Natural killer cell (primary cell): Measurements from ENCODE around the gene FAF2. TPM values are rescaled to one million over a fixed set of nuclear protein-coding genes. Genes with fewer than 3 reads are reported as not detected.

ENCODE experiments used
- ATAC-seq, 3 donors: fragments of 150-1000 bp in 2 of 3; fragments of 200-7000 bp in 1 of 3; cut with Tn5 transposase; 1 replicate in 1 of 3; 2 replicates in 2 of 3; pipeline ENCODE4 v1.10.0; 2021; ENCODE audit warnings: mild to moderate bottlenecking in 2 of 3, moderate library complexity in 2 of 3
- DNase-seq, 2 donors: peaks; one replicate each; pipeline versions ENCODE4 v3.0.0 to v3.0.0-alpha.2; 2013 to 2021; ENCODE audit warnings: mixed read lengths in 1 of 2
- H3K27ac ChIP-seq: one replicate; pipeline ENCODE4 v1.5.1; 2013; ENCODE audit warnings: mild to moderate bottlenecking, low read length
- H3K27me3 ChIP-seq: one replicate; pipeline ENCODE4 v1.6.1; 2013; ENCODE audit warnings: low read length; ENCODE audit not compliant: control insufficient read depth, insufficient read depth
- H3K36me3 ChIP-seq: one replicate; pipeline ENCODE4 v1.6.1; 2013; ENCODE audit warnings: low read length; ENCODE audit not compliant: control insufficient read depth, insufficient read depth
- H3K4me1 ChIP-seq: one replicate; pipeline ENCODE4 v1.6.1; 2013; ENCODE audit warnings: low read length; ENCODE audit not compliant: control insufficient read depth, insufficient read depth
- H3K4me3 ChIP-seq: one replicate; pipeline ENCODE4 v1.5.1; 2013; ENCODE audit warnings: low read length
- H3K9me3 ChIP-seq: one replicate; pipeline ENCODE4 v1.6.1; 2013; ENCODE audit warnings: low read length; ENCODE audit not compliant: control insufficient read depth, insufficient read depth
- H3K27ac Mint-ChIP-seq, 2 donors: one replicate each; pipeline ENCODE4 v1.8.0; 2022; ENCODE audit warnings: mild to moderate bottlenecking in 2 of 2, mixed read lengths in 2 of 2, moderate library complexity in 1 of 2
- H3K27me3 Mint-ChIP-seq, 2 donors: one replicate each; pipeline ENCODE4 v1.8.0; 2022; ENCODE audit warnings: low read depth in 2 of 2, mixed read lengths in 2 of 2
- H3K36me3 Mint-ChIP-seq: one replicate; pipeline ENCODE4 v1.8.0; 2022; ENCODE audit warnings: mixed read lengths
- H3K4me1 Mint-ChIP-seq, 2 donors: one replicate each; pipeline ENCODE4 v1.8.0; 2022; ENCODE audit warnings: mixed read lengths in 2 of 2
- H3K4me3 Mint-ChIP-seq: one replicate; pipeline ENCODE4 v1.8.0; 2022; ENCODE audit warnings: mild to moderate bottlenecking, moderate library complexity, mixed read lengths
- H3K9me3 Mint-ChIP-seq, 2 donors: one replicate each; pipeline ENCODE4 v1.8.0; 2022; ENCODE audit warnings: mixed read lengths in 2 of 2
- WGBS: methylation state at CpG from one replicate; pipeline ENCODE4 v1.1.7; 2013; ENCODE audit warnings: missing lambda C conversion rate; ENCODE audit not compliant: insufficient coverage; 5-methylcytosine and 5-hydroxymethylcytosine counted together
- intact Hi-C: fragments of 100-400 bp; cut with micrococcal nuclease; formaldehyde crosslinking; loops from one replicate; pipeline ENCODE4 v1.14.2; 2022
- total RNA-seq, 4 donors: library from RNA; stranded (reverse); fragments of 120-200 nt in 1 of 4; gene quantifications; one replicate each; pipeline versions ENCODE4 v1.2.3 to v1.2.4, GENCODE V29; 2013 to 2022
- TF ChIP-seq, protein P1 (sequence below): fragments of 200-600 bp; IDR thresholded peaks from one replicate; pipeline ENCODE4 v1.8.0; 2022; ENCODE audit warnings: antibody characterized with exemption

Gene FAF2
- 10 to 100 TPM; 32.1 to 32.5 (median 32.1) TPM for total RNA-seq
- total RNA-seq (2013) = 30.8 TPM

GRCh38 chr5:176447978-176448608 is at the start of gene FAF2:
FAF2 (plus strand) TSS chr5:176448385; CDS start chr5:176448408, 23 bp downstream.
- intact Hi-C loops = loop anchor here (1.0 to 2.0 kb wide), 3 partner anchors 31 to 89 kb away; partner anchors contain the start of genes CLTB, HIGD2A, NOP16 and RNF44
- peaks cover 42 to 49% of the 10 kb centered on the region in 2 donors for H3K4me1 Mint-ChIP-seq
- TF ChIP-seq, protein P1, sequence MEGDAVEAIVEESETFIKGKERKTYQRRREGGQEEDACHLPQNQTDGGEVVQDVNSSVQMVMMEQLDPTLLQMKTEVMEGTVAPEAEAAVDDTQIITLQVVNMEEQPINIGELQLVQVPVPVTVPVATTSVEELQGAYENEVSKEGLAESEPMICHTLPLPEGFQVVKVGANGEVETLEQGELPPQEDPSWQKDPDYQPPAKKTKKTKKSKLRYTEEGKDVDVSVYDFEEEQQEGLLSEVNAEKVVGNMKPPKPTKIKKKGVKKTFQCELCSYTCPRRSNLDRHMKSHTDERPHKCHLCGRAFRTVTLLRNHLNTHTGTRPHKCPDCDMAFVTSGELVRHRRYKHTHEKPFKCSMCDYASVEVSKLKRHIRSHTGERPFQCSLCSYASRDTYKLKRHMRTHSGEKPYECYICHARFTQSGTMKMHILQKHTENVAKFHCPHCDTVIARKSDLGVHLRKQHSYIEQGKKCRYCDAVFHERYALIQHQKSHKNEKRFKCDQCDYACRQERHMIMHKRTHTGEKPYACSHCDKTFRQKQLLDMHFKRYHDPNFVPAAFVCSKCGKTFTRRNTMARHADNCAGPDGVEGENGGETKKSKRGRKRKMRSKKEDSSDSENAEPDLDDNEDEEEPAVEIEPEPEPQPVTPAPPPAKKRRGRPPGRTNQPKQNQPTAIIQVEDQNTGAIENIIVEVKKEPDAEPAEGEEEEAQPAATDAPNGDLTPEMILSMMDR = peak; percentile 92

DNA sequence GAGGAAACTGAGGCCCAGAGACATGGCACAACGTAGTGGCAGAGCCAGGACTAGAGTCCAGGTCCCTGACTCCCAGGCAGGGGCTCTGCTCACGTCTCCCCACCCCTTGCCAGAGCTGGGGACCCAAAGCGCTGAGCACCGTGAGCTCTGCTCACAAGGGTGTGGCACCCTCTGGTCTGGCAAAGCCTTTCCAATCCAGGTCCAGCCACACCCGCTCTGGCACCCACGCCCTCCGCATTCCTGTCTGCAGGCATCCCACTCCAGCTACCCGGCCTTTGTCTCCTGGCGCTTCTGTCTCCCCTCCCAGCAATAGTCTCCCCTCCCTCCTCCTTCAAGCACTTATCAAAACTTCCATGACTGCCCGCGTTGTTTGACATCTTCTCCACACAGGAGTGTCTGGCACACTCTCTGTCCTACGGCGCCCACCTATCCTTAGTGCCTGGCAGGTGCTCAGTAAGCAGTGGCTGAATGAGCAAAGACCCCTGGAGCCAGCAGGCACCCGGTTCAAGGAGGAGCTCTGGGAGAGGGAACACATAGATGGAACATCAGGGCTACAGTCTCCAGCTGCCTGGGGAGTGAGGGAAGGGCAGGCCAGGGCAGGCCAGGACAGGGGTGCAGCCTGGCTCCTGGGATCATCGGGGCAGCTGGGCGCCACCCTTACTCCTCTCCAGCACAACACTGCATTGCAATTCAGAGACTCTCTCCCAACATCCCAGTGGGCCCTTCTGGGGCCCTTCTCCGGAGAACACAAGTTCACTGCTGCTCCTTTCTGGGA is 47.6 kb upstream of the FAF2 start:
- no peak overlapping the region for H3K4me3 Mint-ChIP-seq
- no peaks in the 10 kb centered on the region for H3K36me3 Mint-ChIP-seq
- Histone ChIP-seq H3K4me1 (no peaks in the 10 kb centered on the region), H3K27me3 (no peaks in the 10 kb centered on the region), H3K4me3 (no peak overlapping the region), H3K36me3 (peaks cover 2% of the 10 kb centered on the region), H3K27ac (no peak overlapping the region), H3K9me3 (no peaks in the 10 kb centered on the region)
- no peak overlapping the region for H3K27ac Mint-ChIP-seq
- WGBS = 93% methylated on average over 17 of the region's 17 CpGs
- peaks cover 0 to 4% of the 10 kb centered on the region in 2 donors for H3K4me1 Mint-ChIP-seq
- H3K9me3 Mint-ChIP-seq = no peaks in the 10 kb centered on the region
- TF ChIP-seq, protein P1 = no peak
- peak in 1 of 3 donors; percentile 15 for ATAC-seq
- intact Hi-C loops = no loop called here
- no peak for DNase-seq
- no peaks in the 10 kb centered on the region for H3K27me3 Mint-ChIP-seq

More at GRCh38 chr5:176447978-176448608, at the start of gene FAF2:
- peak within 1 kb of the TSS; percentile 87 for H3K27ac ChIP-seq
- DNase-seq (peak; percentile 98 to 100), ATAC-seq (peak; percentile 86 to 98 (median 88))
- no peaks in the 10 kb centered on the region for H3K36me3 Mint-ChIP-seq
- H3K36me3 ChIP-seq = peaks cover 4% of the 10 kb centered on the region
- H3K4me3 ChIP-seq = peak within 1 kb of the TSS; percentile 93
- peaks cover 21% of the 10 kb centered on the region for H3K4me1 ChIP-seq
- peak within 1 kb of the TSS; percentile 92 to 98 for H3K27ac Mint-ChIP-seq
- no peaks in the 10 kb centered on the region for H3K9me3 Mint-ChIP-seq
- no peaks in the 10 kb centered on the region for H3K9me3 ChIP-seq
- H3K27me3 Mint-ChIP-seq = no peaks in the 10 kb centered on the region
- H3K27me3 ChIP-seq = no peaks in the 10 kb centered on the region
- WGBS = under 1% methylated on average over 50 of the region's 50 CpGs
- peak within 1 kb of the TSS; percentile 96 for H3K4me3 Mint-ChIP-seq

DNA sequence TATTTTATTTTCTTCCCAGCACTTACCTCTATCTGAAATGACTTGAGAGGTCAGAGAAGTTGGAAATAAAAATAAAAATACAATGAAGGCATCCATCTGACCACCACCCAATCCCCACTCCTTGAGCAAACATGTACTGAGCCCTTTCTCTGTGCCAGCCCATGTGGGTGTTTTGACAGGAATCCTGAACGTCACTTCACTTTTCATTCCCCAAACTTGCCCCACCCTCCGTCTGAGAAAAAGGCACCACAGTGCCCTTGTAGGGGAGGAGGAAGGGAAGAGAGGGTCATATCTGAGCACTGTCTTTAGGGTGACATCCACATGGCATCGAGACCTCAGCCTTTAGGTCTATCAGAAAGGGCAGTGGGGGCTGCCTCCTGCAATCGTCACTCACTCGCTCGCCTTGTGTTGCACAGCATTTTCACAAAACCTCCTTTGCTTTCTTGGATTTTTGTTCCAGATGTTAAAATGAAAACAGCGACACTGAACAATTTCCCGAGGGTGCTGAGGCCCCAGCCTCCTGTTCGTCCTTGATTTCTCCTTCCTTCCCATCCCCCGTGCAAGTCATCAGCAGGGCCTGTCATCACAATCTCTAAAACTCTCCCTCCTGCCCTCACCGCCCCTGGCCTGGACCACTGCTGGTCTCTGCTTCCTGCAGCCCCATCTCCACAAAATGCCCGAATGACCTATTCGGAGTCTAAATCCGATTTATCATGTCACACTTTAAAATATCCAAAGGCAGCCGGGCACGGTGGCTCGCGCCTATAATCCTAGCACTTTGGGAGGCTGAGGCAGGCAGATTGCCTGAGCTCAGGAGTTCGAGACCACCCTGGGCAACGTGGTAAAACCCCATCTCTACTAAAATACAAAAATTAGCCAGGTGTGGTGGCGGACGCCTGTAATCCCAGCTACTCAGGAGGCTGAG is 46.6 kb upstream of the FAF2 start:
- TF ChIP-seq, protein P1 = no peak
- ATAC-seq (no peak), DNase-seq (no peak)
- Mint-ChIP-seq H3K27ac (peak overlapping the region in 1 of 2 donors; percentile 35), H3K4me1 (peaks cover 0 to 4% of the 10 kb centered on the region in 2 donors), H3K4me3 (no peak overlapping the region), H3K36me3 (no peaks in the 10 kb centered on the region), H3K27me3 (no peaks in the 10 kb centered on the region), H3K9me3 (no peaks in the 10 kb centered on the region)
- H3K36me3 ChIP-seq = peaks cover 7% of the 10 kb centered on the region
- H3K27me3 ChIP-seq = no peaks in the 10 kb centered on the region
- WGBS = 94% methylated on average over 20 of the region's 22 CpGs
- no peaks in the 10 kb centered on the region for H3K9me3 ChIP-seq
- no peak overlapping the region for H3K27ac ChIP-seq
- intact Hi-C loops = no loop called here
- no peaks in the 10 kb centered on the region for H3K4me1 ChIP-seq
- no peak overlapping the region for H3K4me3 ChIP-seq
